GM21529 (cell line): Measurements from ENCODE around the gene CNIH3.
A peak's percentile ranks its signal among the peaks of the same experiment; 100 is the strongest.

Experiments
- ATAC-seq: cut with Tn5 transposase; IDR thresholded peaks from one replicate; pipeline ENCODE4 v1.9.1; 2021; ENCODE audit not compliant: unreplicated experiment

CNIH3 gene

GRCh38 chr1:224767676-224768075 lies 151.6 kb downstream of the CNIH3 start:
- ATAC-seq, result no peak

GRCh38 chr1:224768971-224769370 lies 152.9 kb downstream of the CNIH3 start:
- no peak for ATAC-seq

GRCh38 chr1:224769452-224770335 lies 153.6 kb downstream of the CNIH3 start:
- no peak for ATAC-seq

- no peak for ATAC-seq
Observed at GRCh38 chr1:224770336-224770693, 154.2 kb downstream of the CNIH3 start.

- ATAC-seq, result no peak
Observed at GRCh38 chr1:224773646-224774045, 157.5 kb downstream of the CNIH3 start.

GRCh38 chr1:224774378-224774777 lies 158.3 kb downstream of the CNIH3 start:
- ATAC-seq, result no peak

- ATAC-seq, result no peak
Observed at GRCh38 chr1:224777180-224777579, 161.1 kb downstream of the CNIH3 start.

- no peak for ATAC-seq
Observed at GRCh38 chr1:224779536-224779935, 163.4 kb downstream of the CNIH3 start.

GRCh38 chr1:224780736-224781135 lies 164.6 kb downstream of the CNIH3 start:
- no peak for ATAC-seq

GRCh38 chr1:224781800-224782199 lies 165.7 kb downstream of the CNIH3 start:
- peak; percentile 48 for ATAC-seq

- no peak for ATAC-seq
Observed at GRCh38 chr1:224782281-224783000, 166.3 kb downstream of the CNIH3 start.

GRCh38 chr1:224783006-224783651 lies 167.0 kb downstream of the CNIH3 start:
- peak; percentile 76 for ATAC-seq

GRCh38 chr1:224784265-224785039 lies 168.3 kb downstream of the CNIH3 start:
- no peak for ATAC-seq

- ATAC-seq, result no peak
Observed at GRCh38 chr1:224785040-224785328, 168.9 kb downstream of the CNIH3 start.

GRCh38 chr1:224785622-224786021 lies 169.5 kb downstream of the CNIH3 start:
- no peak for ATAC-seq

- no peak for ATAC-seq
Observed at GRCh38 chr1:224786533-224787250, 170.6 kb downstream of the CNIH3 start.

- no peak for ATAC-seq
Observed at GRCh38 chr1:224789311-224789710, 173.2 kb downstream of the CNIH3 start.
